NCI-H2029 (cell line): ENCODE measurements around the gene RBBP7.
"Not testable (repeated sequence)": the region's sequence is repeated elsewhere in the genome, so short reads cannot be mapped to it uniquely, and the experiment has no call there.

Experiments used
- DNase-seq: peaks from one replicate; lab custom pipeline; 2025; lab: John Stamatoyannopoulos, UW

RBBP7 gene

DNA sequence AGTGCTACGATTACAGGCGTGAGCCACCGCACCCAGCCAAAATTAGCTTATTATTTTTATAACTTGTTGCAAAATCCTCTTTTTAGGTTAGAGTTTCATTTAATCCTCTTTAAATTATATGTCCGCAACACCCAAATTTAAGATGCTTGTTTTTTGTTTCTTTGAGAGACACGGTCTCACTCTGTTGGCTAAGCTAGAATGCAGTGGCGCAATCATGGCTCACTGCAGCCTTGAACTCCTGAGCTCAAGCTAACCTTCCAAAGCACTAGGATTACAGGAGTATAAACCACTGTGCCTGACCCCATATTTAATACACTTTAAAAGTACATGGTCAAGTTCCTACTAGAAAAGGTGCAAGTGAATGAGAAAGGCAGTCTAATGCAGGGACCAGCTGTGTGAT is 2.2 kb downstream of the RBBP7 start:
- no peak for DNase-seq

DNA sequence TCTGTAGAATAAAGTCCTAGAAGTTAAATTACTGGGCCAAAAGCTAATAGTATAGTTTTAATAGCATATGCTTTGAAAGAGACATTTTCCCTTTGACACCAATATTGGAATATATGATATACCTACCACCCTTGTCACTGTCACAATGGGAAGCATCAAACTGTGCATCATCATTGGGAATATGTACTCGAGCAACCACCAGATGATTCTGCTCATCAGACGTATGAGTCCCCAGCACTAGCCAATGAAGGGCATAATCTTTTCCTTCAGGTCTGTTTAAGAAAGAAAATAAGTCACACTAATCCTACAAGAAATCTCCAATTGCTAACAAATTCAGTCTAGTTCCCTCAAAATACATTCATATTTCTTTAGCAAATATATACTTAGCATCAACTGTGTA is 7.3 kb downstream of the RBBP7 start:
- DNase-seq, result no peak

DNA sequence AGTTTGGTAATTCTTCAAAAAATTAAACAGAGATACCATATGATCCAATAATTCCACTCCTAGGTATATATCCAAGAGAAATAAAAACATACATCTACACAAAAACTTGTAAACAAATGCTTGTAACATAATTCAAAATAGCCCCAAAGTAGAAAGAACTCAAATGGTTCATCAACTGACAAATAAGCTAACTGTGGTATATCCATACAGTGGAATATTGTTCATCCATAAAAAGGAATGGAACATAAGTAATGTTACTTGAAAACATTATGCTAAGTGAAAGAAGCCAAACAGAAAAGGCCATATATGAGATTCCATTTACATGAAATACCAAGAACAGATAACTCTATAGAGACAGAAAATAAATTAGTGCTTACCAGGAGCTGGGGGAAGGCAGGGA is 13.4 kb downstream of the RBBP7 start:
- DNase-seq, result no peak

DNA sequence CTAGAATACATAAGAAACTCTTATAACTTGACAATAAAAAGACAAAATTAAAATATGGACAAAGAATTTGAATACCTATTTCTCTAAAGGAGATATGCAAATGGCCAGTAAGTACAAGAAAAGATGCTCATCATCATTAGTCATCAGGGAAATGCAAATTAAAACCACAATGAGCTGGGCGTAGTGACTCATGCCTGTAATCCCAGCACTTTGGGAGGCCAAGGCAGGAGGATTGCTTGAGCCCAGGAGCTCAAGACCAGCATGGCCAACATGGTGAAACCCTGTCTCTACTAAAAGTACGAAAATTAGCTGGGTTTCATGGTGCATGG is 14.1 kb downstream of the RBBP7 start:
- DNase-seq, result not testable (repeated sequence)

DNA sequence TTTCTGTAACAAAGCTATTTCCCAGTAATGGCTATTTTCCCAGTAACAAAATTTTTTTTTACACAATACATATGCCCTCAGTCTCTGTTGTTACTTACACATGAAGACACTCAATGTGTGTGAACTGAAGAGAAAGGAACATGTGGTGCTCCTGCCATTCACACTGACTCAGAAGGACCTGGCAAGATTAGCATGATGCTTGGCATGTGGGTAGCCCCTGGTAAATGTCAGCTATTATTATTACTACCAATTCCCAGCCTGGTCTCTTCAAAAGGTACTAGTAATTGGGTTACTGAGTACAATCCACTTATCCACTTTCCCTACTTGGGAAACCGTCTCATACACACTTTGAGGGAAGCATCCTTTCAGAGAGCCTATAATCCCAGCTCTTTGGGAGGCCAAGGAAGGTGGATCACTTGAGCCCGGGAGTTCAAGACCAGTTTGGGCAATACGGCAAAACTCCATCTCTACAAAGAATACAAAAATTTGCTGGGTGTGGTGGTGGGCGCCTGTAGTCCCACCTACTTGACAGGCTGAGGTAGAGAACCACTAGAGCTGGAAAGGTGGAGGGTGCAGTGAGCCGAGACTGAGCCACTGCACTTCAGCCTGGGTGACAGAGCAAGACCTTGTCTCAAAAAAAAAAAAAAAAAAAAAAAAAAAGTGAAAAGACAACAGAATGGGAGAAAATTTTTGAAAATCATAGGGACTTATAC is 14.6 kb downstream of the RBBP7 start:
- DNase-seq, result no peak

DNA sequence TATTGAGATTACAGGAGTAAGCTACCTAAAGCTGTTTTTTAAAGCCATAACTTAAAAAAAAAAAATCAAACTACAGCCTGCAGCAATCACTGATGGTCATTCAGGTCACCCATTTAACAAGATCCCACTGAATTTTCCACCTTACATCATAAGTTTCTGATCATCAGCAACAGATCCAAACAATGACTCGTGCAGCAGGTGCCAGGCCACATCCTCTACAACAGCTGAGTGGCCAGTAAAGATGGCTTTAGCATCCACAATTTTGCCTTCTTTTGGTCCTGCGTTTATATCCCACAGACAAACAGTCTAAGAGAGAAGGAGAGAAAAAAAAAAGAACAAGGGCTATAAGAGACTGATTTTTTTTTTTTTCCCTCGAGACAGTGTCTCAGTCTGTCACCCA is 16.6 kb downstream of the RBBP7 start:
- no peak for DNase-seq

DNA sequence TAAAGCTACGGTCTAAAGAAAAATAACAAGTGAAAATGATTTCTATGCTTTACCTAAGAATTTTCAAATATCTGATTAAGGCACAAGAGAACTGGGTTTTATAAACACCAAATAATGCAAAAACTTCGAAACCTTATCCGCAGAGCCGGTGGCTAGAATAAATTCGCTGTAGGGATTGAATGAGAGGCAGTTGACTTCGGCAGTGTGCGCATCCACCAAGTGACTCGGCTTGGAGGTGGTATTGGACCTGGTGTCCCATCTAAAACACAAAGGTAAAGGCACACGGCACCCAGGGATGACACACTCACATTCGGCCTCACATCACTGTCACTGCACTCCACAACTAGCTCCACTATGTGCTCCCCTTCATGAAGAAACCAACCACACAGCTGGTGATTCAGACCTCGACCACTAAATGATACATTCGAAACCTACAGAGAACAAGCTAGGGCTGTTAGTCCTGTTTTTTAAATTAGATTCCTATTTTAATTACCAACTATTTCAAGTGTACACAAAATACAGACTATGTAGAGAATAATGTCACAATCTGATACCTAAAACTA is 17.5 kb downstream of the RBBP7 start:
- no peak for DNase-seq

DNA sequence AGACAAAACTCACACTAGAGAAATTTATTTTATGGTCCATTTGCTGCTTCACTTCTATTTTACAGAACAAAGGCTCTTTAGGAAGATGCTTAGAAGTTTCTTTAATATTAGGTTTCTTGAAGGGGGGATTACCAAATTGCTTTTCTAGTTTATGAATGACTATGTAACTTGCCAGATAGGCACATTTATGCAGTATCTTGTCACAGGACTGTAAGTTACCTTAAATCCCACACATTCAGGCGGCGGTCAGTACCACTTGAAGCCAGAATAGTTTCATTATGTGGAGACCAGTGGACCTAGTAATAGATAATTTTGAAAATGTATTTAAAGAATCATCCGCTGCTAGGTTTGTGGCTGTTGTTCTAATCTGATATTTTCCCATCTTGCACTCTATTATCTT is 18.3 kb downstream of the RBBP7 start:
- DNase-seq, result no peak

DNA sequence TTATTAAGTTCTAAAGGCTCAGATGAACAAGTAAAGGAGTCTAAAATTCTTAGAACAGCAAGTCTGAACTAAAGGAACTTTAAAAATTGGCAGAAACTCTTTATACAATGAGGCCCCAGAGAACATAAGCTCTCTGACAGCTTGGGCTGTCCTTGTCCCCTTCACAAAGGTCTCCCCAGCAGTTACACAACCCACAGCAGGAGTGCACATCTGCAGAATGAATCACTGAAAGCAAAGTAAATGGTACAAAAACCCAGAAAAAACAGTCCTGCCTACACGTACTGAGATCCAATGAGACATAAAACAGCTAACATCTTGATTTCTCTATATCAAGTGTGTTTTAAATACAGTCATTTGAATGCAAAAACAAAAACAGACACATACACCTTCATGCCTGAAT is 18.7 kb downstream of the RBBP7 start:
- DNase-seq, result no peak

DNA sequence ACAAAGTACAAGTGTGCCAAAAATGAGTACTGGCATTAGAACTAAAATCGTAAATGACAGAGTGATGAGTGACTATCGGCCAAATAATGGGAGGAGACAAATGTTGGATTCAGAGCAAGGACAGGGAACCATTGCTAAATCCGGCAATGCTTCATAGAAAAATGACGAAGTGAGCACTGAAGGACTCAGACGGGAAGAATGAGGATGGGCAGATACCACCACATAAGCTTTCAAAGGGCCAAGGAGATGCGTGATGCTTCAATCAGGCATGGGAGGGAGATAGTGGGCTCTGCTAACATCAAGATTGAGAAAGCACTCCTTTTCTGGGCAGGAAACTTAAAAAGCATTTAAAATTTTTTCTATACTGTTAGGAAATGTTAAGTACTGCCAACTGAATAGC is 21.6 kb downstream of the RBBP7 start:
- no peak for DNase-seq

DNA sequence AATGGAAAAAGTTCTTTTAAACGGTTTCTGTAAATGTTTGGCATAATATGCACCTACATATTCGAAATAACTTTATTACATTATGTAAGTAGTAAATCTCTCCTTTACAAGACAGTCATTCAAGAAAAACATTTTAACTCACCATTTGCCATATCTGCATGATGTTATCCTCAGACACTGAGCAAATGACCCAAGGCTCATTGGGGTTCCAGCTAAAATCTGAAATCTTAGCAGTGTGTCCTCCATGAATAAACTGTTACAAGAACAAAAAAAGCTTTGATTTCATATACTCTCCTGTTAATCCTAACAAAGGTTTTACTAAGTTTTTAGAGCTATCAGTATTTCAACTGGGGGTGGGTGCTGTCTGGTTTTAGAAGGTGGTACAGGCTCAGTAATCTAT is 24.5 kb downstream of the RBBP7 start:
- no peak for DNase-seq

DNA sequence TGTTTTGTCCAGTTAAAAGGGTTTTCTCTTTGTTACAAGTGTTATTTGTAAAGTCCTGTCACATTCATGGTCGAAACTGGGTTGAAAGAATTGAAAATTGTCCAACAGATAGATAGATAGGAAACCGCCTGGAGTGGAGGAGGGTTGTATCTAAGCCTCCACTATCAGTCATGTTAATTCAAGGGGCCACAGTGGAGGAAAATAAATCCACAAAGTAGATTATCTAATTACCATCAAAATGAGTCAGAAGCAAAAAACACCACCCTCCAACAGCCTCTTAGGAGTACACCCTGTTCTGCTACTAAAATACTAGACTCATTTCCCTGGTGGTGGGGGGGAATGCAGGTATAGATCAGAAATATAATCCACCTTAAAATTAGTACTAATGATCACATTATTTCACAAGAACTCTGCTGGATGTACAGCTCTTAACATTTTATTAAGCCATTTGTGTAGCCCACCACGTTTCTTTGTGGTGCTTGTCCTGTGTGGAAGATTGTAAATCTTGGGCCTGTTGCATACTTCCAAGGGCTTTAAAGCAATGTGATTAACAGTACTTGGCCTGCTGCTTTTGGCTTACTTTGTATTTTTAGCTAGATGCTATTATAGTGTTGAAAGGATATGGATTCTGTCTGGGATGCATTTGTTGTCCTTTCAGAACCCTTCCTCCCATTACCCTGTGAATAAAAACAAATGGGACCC is 26.8 kb downstream of the RBBP7 start:
- no peak for DNase-seq

DNA sequence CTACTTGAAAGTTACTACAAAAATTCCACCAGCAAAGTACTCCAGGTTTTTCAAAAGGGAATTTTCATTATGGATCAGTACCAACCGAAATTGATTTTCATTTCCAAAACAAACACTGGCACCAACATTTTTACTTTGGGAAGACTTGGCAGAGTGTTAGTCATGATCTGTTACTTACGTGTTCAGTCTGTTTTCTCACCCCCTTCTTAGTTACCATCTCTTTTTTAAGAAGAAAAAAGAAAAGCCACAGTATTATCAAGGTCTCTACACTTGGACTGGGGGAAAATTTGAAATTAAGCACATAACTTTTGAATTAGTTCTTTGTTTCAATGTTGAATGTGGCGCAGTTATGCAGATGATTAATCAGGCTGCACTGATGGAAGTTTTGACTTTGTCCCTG is 27.5 kb downstream of the RBBP7 start:
- DNase-seq, result no peak

DNA sequence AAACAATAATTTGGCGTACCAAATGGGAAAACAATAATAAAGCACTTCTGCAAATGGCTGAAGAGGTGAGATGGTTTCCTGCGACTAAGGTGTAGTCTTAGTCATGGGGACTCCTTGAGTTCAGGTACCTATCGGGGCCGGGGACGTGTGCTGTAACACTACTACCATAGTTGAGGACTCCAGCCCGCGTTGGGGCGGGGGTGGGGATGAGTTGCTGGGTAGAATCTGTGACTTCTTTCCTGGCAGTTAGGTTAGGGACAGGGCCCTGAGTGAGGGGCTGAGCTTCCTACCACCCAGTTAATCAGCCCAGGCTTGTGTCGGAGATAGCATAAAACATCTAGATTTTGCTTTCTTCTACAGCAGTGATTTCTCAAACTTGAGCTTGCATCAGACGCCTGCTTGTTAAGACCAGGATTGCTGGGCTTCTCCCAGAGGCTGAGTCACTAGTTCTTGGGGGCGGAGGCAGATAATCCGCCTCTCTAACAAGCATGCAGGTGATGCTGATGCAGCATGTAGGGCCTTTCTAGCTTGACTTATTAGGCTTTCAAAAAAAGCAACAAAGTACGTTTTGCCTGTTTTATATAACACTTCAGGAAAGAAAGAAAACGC is 30.2 kb downstream of the RBBP7 start:
- DNase-seq, result no peak

DNA sequence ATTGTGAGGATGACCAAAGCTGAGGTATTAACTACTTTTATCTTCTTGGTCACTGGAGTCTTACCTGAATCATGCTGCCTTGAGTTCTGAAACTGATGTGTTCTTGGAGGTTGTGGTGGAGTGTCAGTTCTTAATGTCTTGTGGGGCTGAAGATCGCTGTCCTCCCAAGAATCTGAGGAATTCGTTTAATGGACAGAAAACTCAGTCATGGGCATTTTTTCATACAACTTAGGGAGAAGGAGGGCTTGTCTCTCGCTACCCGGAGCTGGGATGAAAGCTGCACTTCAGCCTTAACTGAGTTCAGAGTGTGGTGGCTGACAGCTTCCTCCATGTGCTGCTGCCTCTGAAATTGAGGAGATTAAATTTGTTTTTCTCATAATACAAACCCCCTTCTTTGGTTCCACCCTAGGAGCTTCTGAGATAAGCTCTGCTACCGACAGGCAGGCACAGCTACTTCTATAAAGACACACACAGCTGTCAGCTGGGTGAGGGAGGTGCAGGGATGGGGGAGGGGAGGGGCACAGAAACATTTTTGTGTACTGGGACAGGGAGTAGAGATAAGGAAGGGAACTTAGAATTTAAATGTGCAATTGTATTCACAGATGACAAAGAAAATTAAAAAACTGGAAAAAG is 30.8 kb downstream of the RBBP7 start:
- DNase-seq, result no peak

DNA sequence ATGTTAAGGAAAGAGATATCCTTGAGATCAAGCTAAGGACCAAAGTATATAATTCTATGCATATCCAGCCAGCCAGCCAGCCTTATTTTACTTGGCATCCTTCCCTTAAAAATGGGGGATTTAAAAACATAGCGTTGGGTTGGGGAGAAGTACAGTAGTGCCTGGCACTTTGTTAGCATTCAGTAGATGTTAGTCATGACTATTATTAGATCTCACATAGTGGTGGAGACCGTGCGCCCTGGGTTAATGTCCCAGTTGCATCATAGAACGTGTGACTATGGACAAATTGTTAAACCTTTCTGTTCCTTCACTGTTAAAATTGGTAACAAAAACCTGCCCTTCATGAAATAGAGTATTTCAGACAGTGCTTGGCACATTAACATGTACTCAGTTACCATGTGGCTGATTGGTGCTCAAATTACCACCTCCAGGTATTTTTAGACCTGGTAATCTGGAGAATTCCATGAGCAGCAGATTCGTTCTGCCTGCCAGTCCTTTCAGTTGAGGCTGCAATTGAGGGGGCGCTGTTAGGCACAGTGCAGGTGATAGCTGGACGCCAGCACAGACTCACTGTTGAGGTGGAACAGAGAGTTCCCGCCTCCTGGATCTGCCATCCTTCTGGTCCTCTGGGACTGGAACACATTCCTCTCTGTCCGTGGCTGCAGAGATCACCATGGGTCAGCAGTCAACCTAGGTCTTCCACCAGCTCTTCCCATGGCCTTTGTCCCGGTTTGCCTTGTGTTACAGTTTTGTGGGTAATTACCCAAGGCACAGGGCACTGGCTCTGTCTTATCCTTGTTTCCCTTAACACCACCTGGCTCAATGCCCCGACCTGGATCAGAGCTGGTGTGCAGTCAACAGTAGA is 31.7 kb downstream of the RBBP7 start:
- DNase-seq, result no peak

DNA sequence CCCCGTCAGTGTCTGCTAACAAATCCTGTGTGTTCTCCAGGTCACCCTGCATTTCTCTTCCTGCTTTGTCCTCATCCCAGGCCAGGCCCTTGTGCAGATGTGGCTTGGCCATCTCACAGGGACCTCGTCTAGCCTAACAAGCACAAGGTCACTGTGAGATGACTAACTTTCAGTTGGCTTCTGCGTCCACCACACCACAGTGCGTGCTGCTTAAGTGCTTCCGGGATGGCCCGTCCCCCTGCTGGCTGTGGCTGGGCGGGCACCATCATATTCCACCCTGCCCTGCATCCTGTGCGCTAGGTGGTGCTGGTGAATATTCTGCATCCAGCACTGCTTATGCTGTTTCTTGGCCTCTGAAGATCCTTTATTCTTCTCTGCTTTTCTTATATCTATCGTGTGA is 33.8 kb downstream of the RBBP7 start:
- no peak for DNase-seq

DNA sequence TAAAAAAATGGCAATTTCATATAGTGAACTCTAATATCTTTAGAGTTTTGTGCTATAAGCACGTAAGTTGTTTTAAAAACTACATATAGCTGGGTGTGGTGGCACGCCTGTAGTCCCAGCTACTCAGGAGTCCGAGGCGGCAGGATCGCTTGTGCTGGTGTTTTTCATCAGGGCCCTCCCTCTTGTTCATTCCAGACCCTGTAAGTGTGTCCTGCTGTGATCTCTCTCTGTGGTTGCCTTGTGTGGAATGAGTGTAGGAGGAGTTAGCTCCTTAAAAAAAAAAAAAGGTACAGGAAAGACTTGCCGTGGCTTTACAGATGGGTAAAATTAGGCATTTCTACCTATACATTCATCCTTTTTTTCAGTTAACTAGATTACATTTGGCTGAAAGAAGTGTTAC is 35.4 kb downstream of the RBBP7 start:
- no peak for DNase-seq

DNA sequence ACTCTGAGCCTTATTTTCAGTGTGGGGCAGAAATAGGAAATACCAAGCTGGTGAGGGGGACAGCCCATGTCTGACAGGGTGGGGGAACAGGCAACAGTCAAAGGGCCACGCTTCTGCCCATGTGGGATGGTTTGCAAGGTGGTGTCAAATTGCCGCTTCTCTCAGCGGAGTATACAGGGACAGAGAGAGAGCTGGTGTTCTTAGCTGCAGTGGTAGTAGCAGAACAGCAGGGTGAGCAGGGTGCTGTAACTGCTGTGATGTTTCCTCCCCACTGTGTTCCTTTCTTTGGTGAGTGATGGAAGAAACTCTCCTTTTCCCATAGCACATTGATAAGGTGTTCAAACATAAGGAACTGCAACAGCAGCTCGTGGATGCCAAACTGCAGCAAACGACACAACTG is 37.9 kb downstream of the RBBP7 start:
- no peak for DNase-seq

DNA sequence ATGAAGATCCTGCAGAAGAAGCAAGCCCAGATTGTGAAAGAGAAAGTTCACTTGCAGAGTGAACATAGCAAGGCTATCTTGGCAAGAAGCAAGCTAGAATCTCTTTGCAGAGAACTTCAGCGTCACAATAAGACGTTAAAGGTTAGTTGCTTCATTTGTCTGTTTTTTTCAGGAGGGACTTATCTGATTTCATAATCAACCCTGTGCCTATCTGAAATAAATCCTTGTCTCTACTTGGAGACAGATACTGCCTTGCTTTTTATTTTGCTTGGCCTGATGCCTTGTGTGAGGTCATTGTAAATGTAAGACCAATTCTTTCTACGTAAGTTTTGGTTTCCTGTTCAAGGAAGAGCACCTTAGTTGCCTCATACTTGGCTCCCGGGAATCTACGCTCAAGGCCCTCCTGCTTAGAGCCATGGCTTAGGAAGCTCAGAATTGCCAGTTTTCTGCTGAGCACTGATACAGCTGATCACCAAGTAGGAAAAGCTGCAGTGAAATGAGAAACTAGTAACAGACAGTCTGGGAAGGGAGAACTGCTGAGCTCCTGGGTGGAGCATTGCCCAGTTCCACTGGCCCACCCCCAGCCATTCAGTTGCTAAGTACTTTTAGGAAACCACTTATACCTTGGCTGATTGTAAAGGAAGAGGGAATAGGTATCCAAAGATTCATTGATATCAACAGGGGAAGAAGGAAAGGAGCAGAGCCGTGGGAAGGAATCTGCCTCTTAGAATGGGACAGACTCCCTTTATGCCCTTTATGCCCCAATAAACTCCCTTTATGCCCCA is 41.8 kb downstream of the RBBP7 start:
- DNase-seq, result peak; percentile 55

DNA sequence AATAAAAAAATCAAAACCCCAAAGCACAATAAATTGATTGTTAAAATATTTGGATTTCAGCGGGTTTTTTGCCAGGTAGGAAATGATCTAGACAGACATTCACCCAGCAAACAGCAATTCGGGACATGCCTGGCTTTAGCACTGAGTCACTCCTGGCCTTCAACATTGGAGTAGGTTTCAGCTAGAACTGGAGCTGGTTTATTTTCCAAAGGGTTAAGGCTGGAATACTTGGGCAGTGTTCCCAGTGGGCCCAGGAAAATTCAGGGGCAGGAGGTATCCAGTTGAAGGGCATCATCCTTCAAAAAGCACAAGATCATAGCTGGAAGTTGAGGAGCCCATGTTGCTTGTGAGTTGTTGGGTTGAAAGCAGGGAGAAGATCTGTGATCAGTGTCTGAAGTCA is 42.9 kb downstream of the RBBP7 start:
- no peak for DNase-seq
